HT1080 (cell line): Measurements from ENCODE around the gene NDUFV3. TPM values are rescaled to one million over a fixed set of nuclear protein-coding genes. Genes with fewer than 3 reads are reported as not detected.
"Not testable (repeated sequence)": the region's sequence is repeated elsewhere in the genome, so short reads cannot be mapped to it uniquely, and the experiment has no call there.

Source experiments
- DNase-seq: peaks from one replicate; pipeline ENCODE4 v3.0.0-alpha.2; 2015; ENCODE audit warnings: low read depth
- total RNA-seq: library from RNA; depleted of rRNA; stranded (reverse); fragments of >200 nt; shearing (Covaris generic); gene quantifications from 2 replicates; pipeline ENCODE4 v1.2.3, GENCODE V29; 2014

NDUFV3 gene
- total RNA-seq, 1 experiment from 2014 or later = 64.9 TPM

GRCh38 chr21:42887326-42887725, 5.8 kb upstream of the NDUFV3 start:
- no peak for DNase-seq

- no peak for DNase-seq
Observed at GRCh38 chr21:42892582-42892930, 553 bp upstream of the NDUFV3 start.

DNA sequence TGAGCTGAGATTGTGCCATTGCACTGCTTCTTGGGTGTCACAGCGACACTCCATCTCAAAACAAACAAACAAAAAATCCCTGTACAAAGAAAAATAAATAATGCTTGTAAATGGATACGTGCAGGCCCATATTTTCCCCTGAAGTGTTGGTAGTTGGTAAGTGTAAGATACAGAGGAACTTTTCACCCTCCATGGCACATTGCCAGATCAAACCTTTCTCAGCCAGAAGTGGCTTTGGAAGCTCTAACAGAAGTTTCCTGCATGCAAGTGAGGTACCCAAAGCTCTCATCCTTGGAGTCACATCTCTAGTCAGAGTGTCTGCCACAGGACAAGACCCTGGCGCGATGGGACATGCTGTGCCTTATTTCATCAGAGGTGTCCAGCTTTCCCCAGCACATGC, 7.3 kb downstream of the NDUFV3 start:
- DNase-seq = no peak

- no peak for DNase-seq
Observed at GRCh38 chr21:42903817-42904216, 10.7 kb downstream of the NDUFV3 start.

DNA sequence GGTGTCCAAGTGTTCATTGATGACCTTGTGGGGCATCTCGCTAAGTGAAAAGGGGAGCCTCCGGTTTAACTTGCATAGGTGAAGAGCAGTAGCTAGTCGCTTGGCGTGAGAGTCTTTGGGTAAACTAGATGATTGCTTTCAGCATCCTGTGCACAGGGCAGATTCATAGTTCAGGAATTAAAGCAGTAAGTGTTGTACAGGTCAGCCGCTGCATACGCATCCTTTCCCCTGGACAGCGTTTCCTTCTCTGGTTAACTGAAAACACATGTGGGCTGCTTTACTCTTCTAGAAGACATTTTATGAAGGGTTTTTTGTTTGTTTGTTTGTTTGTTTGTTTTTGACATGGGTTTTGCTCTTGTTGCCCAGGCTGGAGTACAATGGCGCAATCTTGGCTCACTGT, 12.1 kb downstream of the NDUFV3 start:
- DNase-seq = no peak

- no peak for DNase-seq
Observed at GRCh38 chr21:42906233-42906632, 13.1 kb downstream of the NDUFV3 start.

GRCh38 chr21:42908484-42908883, 15.4 kb downstream of the NDUFV3 start:
- not testable (repeated sequence) for DNase-seq

DNA sequence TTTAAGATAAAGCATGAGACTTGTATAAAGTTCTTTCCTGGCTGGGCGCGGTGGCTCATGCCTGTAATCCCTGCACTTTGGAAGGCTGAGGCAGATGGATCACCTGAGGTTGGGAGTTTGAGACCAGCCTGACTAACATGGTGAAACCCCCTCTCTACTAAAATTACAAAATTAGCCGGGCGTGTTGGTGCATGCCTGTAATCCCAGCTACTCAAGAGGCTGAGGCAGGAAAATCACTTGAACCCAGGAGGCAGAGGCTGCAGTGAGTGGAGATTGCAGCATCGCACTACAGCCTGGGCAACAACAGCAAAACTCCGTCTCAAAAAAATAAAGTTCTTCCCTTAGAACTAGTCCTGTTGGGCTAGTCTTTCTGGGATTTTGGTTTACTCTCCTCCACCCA, 18.8 kb downstream of the NDUFV3 start:
- DNase-seq = not testable (repeated sequence)

- DNase-seq = no peak
Observed at GRCh38 chr21:42913476-42913875, 20.4 kb downstream of the NDUFV3 start.

DNA sequence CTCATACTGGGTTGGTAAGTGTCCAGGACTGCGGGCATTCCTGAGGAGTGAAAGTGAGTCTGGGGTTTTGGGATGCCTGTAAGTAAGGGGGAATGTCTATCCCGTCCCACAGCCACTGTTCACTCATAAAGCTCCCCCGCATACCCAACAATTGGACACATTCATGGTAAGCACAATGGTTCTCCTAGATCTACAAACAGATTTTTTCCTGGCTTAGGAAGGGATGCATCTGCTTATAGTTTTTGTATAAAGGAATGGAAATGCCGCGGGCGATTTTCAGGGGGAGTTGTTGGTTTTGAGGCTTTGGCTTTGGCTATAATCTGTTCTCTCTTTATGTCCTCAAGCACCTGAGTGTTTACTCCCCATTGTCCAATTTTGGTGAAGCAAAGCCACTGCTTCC, 25.2 kb downstream of the NDUFV3 start:
- DNase-seq = no peak

GRCh38 chr21:42921927-42922326, 28.8 kb downstream of the NDUFV3 start:
- no peak for DNase-seq

DNA sequence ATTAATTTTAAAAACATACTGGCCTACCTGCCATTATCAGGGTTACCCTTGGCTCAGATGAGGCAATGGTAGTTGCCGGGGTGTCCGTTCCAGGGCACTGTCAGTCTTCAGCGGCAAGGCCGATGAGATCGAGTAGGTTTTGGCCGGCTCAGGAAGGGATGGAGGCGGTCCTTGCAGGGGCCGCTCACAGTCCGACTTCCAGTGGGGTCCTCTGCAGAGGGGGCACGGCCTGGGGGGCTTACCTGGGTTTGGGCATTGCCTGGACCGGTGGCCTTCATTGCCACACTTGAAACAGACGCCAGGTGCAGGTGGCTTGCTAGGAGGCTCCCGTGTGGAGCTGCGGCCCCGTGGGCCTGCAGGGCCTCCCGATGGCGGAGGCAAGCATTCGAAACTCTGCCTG, 29.8 kb downstream of the NDUFV3 start:
- no peak for DNase-seq

- peak; percentile 89 for DNase-seq
Observed at GRCh38 chr21:42923553-42924432, 30.7 kb downstream of the NDUFV3 start.

- no peak for DNase-seq
Observed at GRCh38 chr21:42924433-42924751, 31.3 kb downstream of the NDUFV3 start.

- no peak for DNase-seq
Observed at GRCh38 chr21:42925114-42925926, 32.2 kb downstream of the NDUFV3 start, which contains the start of gene ERVH48-1. Gene ERVH48-1, minus strand, starts transcription at chr21:42925630. Its CDS starts 6,624 bp downstream, at chr21:42919006.

- not testable (repeated sequence) for DNase-seq
Observed at GRCh38 chr21:42927474-42928200, 34.5 kb downstream of the NDUFV3 start.

- DNase-seq = no peak
Observed at GRCh38 chr21:42929969-42930368, 36.9 kb downstream of the NDUFV3 start.

- no peak for DNase-seq
Observed at GRCh38 chr21:42931560-42932235, 38.6 kb downstream of the NDUFV3 start.

DNA sequence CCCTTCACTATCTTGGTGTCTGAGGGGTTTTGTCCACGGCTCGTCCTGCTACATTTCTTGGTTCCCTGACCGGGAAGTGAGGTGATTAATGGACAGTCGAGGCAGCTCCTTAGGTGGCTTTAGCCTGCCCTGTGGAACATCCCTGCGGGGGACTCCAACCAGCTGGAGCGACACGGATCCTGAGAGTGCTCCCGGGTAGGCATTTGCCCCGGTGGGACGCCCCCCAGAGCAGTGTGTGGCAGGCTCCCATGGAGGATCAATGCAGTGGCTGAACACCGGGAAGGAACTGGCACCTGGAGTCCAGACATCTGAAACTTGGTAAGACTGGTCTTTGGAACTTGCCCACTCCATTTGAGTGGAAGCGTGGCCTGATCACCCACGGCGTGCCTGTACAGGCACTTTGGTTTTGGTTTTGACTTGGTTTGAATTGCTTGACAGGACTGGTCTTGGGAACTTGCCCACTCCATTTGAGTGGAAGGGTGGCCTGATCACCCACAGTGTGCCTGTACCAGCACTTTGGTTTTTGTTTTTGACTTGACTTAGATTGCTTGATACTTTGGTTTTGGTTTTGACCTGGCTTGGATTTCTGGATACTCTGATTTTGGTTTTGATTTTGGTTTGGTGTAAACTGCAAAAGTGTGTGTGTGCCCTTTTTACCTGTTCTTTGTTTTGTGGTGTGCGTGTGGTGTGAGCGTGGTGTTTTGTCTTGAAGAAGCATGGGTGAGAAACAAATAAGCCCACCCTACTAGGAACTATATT, 39.4 kb downstream of the NDUFV3 start:
- DNase-seq = not testable (repeated sequence)
